GM18499 (cell line): Measurements from ENCODE around the gene PDAP1.
"Not testable (repeated sequence)": the region's sequence is repeated elsewhere in the genome, so short reads cannot be mapped to it uniquely, and the experiment has no call there.

Experiments used
- ATAC-seq: cut with Tn5 transposase; IDR thresholded peaks from one replicate; pipeline ENCODE4 v1.9.1; 2021; ENCODE audit warnings: moderate number of reproducible peaks; ENCODE audit not compliant: insufficient read depth, unreplicated experiment

Gene PDAP1

GRCh38 chr7:99397297-99397983 lies 11.0 kb downstream of the PDAP1 start:
- ATAC-seq: no peak

- ATAC-seq: no peak
These were observed 11.7 kb downstream of the PDAP1 start for GRCh38 chr7:99396418-99397296.

GRCh38 chr7:99395616-99396327 lies 12.6 kb downstream of the PDAP1 start:
- no peak for ATAC-seq

GRCh38 chr7:99394188-99394502 lies 14.3 kb downstream of the PDAP1 start:
- no peak for ATAC-seq

GRCh38 chr7:99393355-99394187 lies 14.8 kb downstream of the PDAP1 start:
- ATAC-seq: no peak

GRCh38 chr7:99392659-99393354 lies 15.6 kb downstream of the PDAP1 start:
- no peak for ATAC-seq

- no peak for ATAC-seq
These were observed 16.4 kb downstream of the PDAP1 start for GRCh38 chr7:99392046-99392445.

- no peak for ATAC-seq
These were observed 17.3 kb downstream of the PDAP1 start for GRCh38 chr7:99390941-99391602.

GRCh38 chr7:99389772-99390171 lies 18.6 kb downstream of the PDAP1 start:
- no peak for ATAC-seq

GRCh38 chr7:99387912-99388311 lies 20.5 kb downstream of the PDAP1 start:
- no peak for ATAC-seq

GRCh38 chr7:99387239-99387635 lies 21.2 kb downstream of the PDAP1 start:
- not testable (repeated sequence) for ATAC-seq

GRCh38 chr7:99386584-99387238 lies 21.7 kb downstream of the PDAP1 start:
- ATAC-seq: no peak

GRCh38 chr7:99385564-99385963 lies 22.8 kb downstream of the PDAP1 start:
- ATAC-seq: no peak

GRCh38 chr7:99384523-99384922 lies 23.9 kb downstream of the PDAP1 start:
- no peak for ATAC-seq

- ATAC-seq: no peak
These were observed 24.5 kb downstream of the PDAP1 start for GRCh38 chr7:99383791-99384370.

GRCh38 chr7:99383203-99383602 lies 25.2 kb downstream of the PDAP1 start:
- ATAC-seq: no peak

- no peak for ATAC-seq
These were observed 26.7 kb downstream of the PDAP1 start for GRCh38 chr7:99381664-99382075.
